ENCODE results near the gene GTF2H4.
"Not testable (repeated sequence)": the region's sequence is repeated elsewhere in the genome, so short reads cannot be mapped to it uniquely, and the experiment has no call there.

The GTF2H4 gene

GRCh38 chr6:30926644-30927043, 18.6 kb downstream of the GTF2H4 start:
- no peak for DNase-seq

GRCh38 chr6:30927080-30927479, 19.1 kb downstream of the GTF2H4 start:
- not testable (repeated sequence) for DNase-seq

GRCh38 chr6:30928677-30929076, 20.7 kb downstream of the GTF2H4 start:
- DNase-seq: no peak

- no peak for DNase-seq
These were observed 22.5 kb downstream of the GTF2H4 start for GRCh38 chr6:30930506-30930905.

GRCh38 chr6:30931272-30931671, 23.3 kb downstream of the GTF2H4 start:
- no peak for DNase-seq

GRCh38 chr6:30931969-30932645, 24.1 kb downstream of the GTF2H4 start, which contains the start of gene SFTA2:
TSS of gene SFTA2 (minus strand) at chr6:30932170. CDS start at chr6:30932096, 74 bp downstream.
- DNase-seq: no peak

GRCh38 chr6:30932665-30933365, 24.8 kb downstream of the GTF2H4 start:
- no peak for DNase-seq

GRCh38 chr6:30935018-30935417, 27.0 kb downstream of the GTF2H4 start:
- peak; percentile 39 for DNase-seq

- no peak for DNase-seq
These were observed 29.3 kb downstream of the GTF2H4 start for GRCh38 chr6:30937265-30937664.

- DNase-seq: no peak
These were observed 30.7 kb downstream of the GTF2H4 start for GRCh38 chr6:30938730-30939129.

- DNase-seq: no peak
These were observed 31.5 kb downstream of the GTF2H4 start for GRCh38 chr6:30939473-30939872.

- DNase-seq: peak; percentile 41
These were observed 32.5 kb downstream of the GTF2H4 start, which contains the start of gene MUCL3 for GRCh38 chr6:30940361-30940986. TSS of gene MUCL3 (plus strand) at chr6:30940973. CDS start at chr6:30941000, 27 bp downstream.

- DNase-seq: peak; percentile 62
These were observed 34.5 kb downstream of the GTF2H4 start for GRCh38 chr6:30942338-30943060.

GRCh38 chr6:30944051-30944450, 36.0 kb downstream of the GTF2H4 start:
- no peak for DNase-seq

- DNase-seq: no peak
These were observed 37.3 kb downstream of the GTF2H4 start for GRCh38 chr6:30945281-30945680.

GRCh38 chr6:30947231-30947630, 39.2 kb downstream of the GTF2H4 start:
- peak; percentile 32 for DNase-seq

GRCh38 chr6:30948811-30949210, 40.8 kb downstream of the GTF2H4 start:
- no peak for DNase-seq

GRCh38 chr6:30951907-30952469, 44.0 kb downstream of the GTF2H4 start:
- DNase-seq: no peak

GRCh38 chr6:30954631-30955366, 46.8 kb downstream of the GTF2H4 start:
- DNase-seq: no peak

GRCh38 chr6:30955367-30956042, 47.5 kb downstream of the GTF2H4 start:
- DNase-seq: peak; percentile 64

- DNase-seq: no peak
These were observed 49.7 kb downstream of the GTF2H4 start for GRCh38 chr6:30957716-30958115.
